MM.1S (cell line): ENCODE measurements around the gene COX5A.

Experiments used
- DNase-seq: peaks from one replicate; pipeline ENCODE4 v3.0.0-alpha.2; 2015
- H2AFZ ChIP-seq: fragments of 300-600 bp; sonication (generic); 2 replicates; pipeline ENCODE4 v1.6.0; 2016; ENCODE audit warnings: antibody characterized with exemption, low read length
- H3F3A ChIP-seq: fragments of 300-600 bp; sonication (generic); 2 replicates; pipeline ENCODE4 v1.6.1; 2016; ENCODE audit warnings: mild to moderate bottlenecking, antibody characterized with exemption, low read length, moderate library complexity, mixed read lengths; ENCODE audit not compliant: insufficient read depth
- H3K27ac ChIP-seq: fragments of 300-600 bp; sonication (generic); 2 replicates; pipeline ENCODE4 v1.5.1; 2016; ENCODE audit warnings: mild to moderate bottlenecking, low read length
- H3K27me3 ChIP-seq: fragments of 300-600 bp; sonication (generic); replicated peaks from 2 replicates; pipeline ENCODE4 v1.6.0; 2016; ENCODE audit warnings: low read length; ENCODE audit not compliant: insufficient read depth
- H3K36me3 ChIP-seq: fragments of 300-600 bp; sonication (generic); replicated peaks from 2 replicates; pipeline ENCODE4 v1.6.1; 2016; ENCODE audit warnings: mild to moderate bottlenecking, low read length, mixed read lengths; ENCODE audit not compliant: insufficient read depth
- H3K4me1 ChIP-seq: fragments of 300-600 bp; sonication (generic); 2 replicates; pipeline ENCODE4 v1.6.1; 2016; ENCODE audit warnings: low read length, mixed read lengths
- H3K4me2 ChIP-seq: fragments of 300-600 bp; sonication (generic); 2 replicates; pipeline ENCODE4 v1.6.0; 2016; ENCODE audit warnings: low read depth, low read length
- H3K4me3 ChIP-seq: fragments of 300-600 bp; sonication (generic); 2 replicates; pipeline ENCODE4 v1.5.1; 2016; ENCODE audit warnings: low read length, mixed read lengths
- H3K79me2 ChIP-seq: fragments of 300-600 bp; sonication (generic); 2 replicates; pipeline ENCODE4 v1.6.1; 2016; ENCODE audit warnings: mixed run types, low read length, mixed read lengths
- H3K9ac ChIP-seq: fragments of 300-600 bp; sonication (generic); 2 replicates; pipeline ENCODE4 v1.6.1; 2016; ENCODE audit warnings: low read length, mixed read lengths
- H3K9me2 ChIP-seq: fragments of 300-600 bp; sonication (generic); replicated peaks from 2 replicates; pipeline ENCODE4 v1.6.1; 2016; ENCODE audit warnings: mild to moderate bottlenecking, low read length, mixed read lengths; ENCODE audit not compliant: insufficient read depth
- H3K9me3 ChIP-seq: fragments of 300-600 bp; sonication (generic); replicated peaks from 2 replicates; pipeline ENCODE4 v1.6.1; 2016; ENCODE audit warnings: mild to moderate bottlenecking, low read length, mixed read lengths; ENCODE audit not compliant: insufficient read depth
- H4K20me1 ChIP-seq: fragments of 300-600 bp; sonication (generic); 2 replicates; pipeline ENCODE4 v1.6.1; 2016; ENCODE audit warnings: mild to moderate bottlenecking, low read length, moderate library complexity, mixed read lengths; ENCODE audit not compliant: insufficient read depth
- EZH2 ChIP-seq: fragments of 300-600 bp; sonication (generic); optimal IDR thresholded peaks from 2 replicates; pipeline ENCODE3; 2017; ENCODE audit warnings: low read depth, mild to moderate bottlenecking, antibody characterized with exemption, low read length, mixed read lengths
- EZH2phosphoT487 ChIP-seq: fragments of 300-600 bp; sonication (generic); IDR thresholded peaks from 2 replicates; pipeline ENCODE4 v1.6.1; 2018; ENCODE audit warnings: antibody characterized with exemption, low read length
- TF ChIP-seq, protein P1 (sequence below): fragments of 300-600 bp; sonication (generic); IDR thresholded peaks from 2 replicates; pipeline ENCODE4 v1.5.1; 2016; ENCODE audit warnings: antibody characterized with exemption, low read length, mixed read lengths

COX5A gene

DNA sequence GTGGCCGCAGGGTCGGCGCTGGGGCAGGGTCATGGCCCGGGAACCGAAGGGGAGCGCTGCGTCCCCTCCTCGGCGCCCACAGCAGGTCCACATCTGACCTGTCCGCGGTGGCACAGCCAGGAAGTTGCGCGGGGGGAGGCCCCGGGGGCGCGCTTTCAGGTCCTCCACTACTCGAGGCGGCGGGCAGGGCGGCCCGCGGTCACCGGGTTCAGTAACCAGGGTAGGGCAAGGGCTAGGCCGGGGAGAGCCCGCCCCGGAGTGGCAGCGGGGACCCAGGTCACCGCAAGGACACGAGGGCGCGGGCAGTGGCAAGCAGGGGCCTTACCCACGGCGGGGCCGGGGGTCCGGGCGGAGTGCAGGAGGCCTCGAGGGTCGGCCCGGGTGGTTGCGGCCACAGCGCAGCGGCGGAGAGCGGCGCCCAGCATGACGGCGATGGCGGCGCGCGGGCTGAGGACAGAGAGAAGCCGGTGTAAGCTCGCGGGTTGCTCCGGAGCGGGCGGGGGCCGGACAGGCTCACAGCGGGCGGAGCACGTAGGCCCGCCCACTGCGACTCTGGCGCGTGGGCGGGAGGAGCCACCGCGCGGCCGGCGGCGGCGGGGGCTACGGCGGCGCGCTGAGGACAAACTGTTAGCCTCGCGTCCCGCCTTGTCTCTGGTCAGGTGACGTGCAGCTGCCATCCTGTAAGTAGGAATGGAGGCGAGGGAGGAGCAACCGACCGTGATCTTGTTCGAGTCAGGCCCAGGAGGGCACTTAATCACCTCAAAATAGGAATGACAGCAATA, at the start of gene COX5A:
Gene COX5A, minus strand, starts transcription at position 484 of the 782 bp plus-strand sequence. Its CDS starts 59 bp downstream, at position 425.
- Histone ChIP-seq H3K36me3 (no peaks in the 10 kb centered on the region; the same call in 1 of the 2 replicates), H3K9me3 (no peaks in the 10 kb centered on the region), H3F3A (peaks cover 16% of the 10 kb centered on the region), H3K27ac (peak within 1 kb of the TSS; percentile 95), H3K9ac (peak within 1 kb of the TSS; percentile 95), H2AFZ (peak within 1 kb of the TSS; percentile 87), H3K27me3 (no peaks in the 10 kb centered on the region), H3K4me2 (peak within 1 kb of the TSS; percentile 96), H4K20me1 (peaks cover 6% of the 10 kb centered on the region; the same call in 1 of the 2 replicates), H3K9me2 (no peaks in the 10 kb centered on the region), H3K4me1 (peaks cover 13% of the 10 kb centered on the region), H3K79me2 (peaks cover 50% of the 10 kb centered on the region), H3K4me3 (peak within 1 kb of the TSS; percentile 89)
- TF ChIP-seq, protein P1, sequence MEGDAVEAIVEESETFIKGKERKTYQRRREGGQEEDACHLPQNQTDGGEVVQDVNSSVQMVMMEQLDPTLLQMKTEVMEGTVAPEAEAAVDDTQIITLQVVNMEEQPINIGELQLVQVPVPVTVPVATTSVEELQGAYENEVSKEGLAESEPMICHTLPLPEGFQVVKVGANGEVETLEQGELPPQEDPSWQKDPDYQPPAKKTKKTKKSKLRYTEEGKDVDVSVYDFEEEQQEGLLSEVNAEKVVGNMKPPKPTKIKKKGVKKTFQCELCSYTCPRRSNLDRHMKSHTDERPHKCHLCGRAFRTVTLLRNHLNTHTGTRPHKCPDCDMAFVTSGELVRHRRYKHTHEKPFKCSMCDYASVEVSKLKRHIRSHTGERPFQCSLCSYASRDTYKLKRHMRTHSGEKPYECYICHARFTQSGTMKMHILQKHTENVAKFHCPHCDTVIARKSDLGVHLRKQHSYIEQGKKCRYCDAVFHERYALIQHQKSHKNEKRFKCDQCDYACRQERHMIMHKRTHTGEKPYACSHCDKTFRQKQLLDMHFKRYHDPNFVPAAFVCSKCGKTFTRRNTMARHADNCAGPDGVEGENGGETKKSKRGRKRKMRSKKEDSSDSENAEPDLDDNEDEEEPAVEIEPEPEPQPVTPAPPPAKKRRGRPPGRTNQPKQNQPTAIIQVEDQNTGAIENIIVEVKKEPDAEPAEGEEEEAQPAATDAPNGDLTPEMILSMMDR = no peak
- TF ChIP-seq EZH2phosphoT487 (no peak), EZH2 (no peak)
- DNase-seq = peak; percentile 96

DNA sequence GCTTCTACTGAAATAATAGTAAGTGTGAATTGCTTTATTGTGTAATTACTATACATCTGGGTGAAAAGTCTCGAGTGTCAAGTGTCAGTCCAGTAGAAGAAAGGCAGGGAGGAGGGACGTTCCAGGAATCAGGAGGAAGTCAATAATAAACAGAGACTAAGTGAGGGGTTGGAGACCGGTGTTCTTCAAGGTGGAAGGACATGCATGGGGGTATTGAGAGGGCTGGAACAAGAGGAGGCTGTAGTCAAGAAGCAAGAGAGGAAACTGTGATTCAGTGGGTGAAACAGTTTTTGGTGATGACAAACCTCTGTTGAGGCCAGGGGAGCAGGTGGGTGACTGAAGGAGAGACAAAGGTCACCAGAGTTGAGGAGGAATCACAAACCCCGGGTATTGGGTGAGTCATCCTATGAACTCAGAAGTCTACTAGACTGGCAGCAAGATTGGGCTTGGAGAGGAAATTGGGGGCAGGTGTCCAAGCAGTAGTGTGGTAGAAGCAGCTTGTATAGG, 45.9 kb upstream of the COX5A start:
- H3K4me3 ChIP-seq = no peak overlapping the region
- H3K9ac ChIP-seq = no peak overlapping the region
- peaks cover 9% of the 10 kb centered on the region for H3K4me1 ChIP-seq
- DNase-seq = peak; percentile 60
- H3K9me2 ChIP-seq = no peaks in the 10 kb centered on the region
- no peaks in the 10 kb centered on the region for H4K20me1 ChIP-seq
- no peaks in the 10 kb centered on the region for H3K36me3 ChIP-seq
- no peaks in the 10 kb centered on the region for H3K27me3 ChIP-seq
- 0 out of 2 replicates have a peak overlapping the region, but pooled peaks have one; percentile 27 for H2AFZ ChIP-seq
- H3F3A ChIP-seq = peaks cover 8% of the 10 kb centered on the region
- no peaks in the 10 kb centered on the region for H3K9me3 ChIP-seq
- TF ChIP-seq EZH2 (no peak), EZH2phosphoT487 (no peak)
- TF ChIP-seq, protein P1 = no peak
- peak overlapping the region; percentile 10; the same call in 1 of the 2 replicates for H3K27ac ChIP-seq
- H3K4me2 ChIP-seq = peak overlapping the region; percentile 32; the same call in 1 of the 2 replicates
- no peaks in the 10 kb centered on the region for H3K79me2 ChIP-seq

DNA sequence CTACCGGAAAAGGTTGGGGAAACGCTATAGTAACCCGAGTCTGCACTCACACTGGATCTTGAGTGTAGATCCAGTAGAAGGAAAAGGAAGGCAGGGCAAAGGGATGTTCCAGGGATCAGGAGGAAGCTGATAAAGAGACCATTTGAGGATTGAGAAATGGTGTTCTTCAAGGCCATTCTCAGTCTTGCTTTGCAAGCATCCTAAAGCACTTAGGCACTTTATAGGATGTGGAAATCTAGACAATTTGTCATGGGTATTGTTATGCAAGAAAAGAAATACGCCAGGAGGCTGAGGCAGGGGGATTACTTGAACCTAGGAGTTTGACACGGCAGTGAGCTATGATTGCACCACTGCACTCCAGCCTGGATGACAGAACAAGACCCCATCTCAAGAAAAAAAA, 44.3 kb upstream of the COX5A start:
- Histone ChIP-seq H3K4me2 (no peak overlapping the region), H3F3A (peaks cover 8% of the 10 kb centered on the region), H3K27ac (no peak overlapping the region), H3K27me3 (no peaks in the 10 kb centered on the region), H3K9me2 (no peaks in the 10 kb centered on the region), H3K79me2 (no peaks in the 10 kb centered on the region), H2AFZ (no peak overlapping the region), H3K4me3 (no peak overlapping the region), H3K36me3 (no peaks in the 10 kb centered on the region), H3K4me1 (peaks cover 9% of the 10 kb centered on the region), H3K9me3 (no peaks in the 10 kb centered on the region), H3K9ac (no peak overlapping the region), H4K20me1 (no peaks in the 10 kb centered on the region)
- DNase-seq = no peak
- TF ChIP-seq EZH2 (no peak), EZH2phosphoT487 (no peak)
- TF ChIP-seq, protein P1 = no peak
